RWPE1 (cell line): ENCODE data around the gene YTHDC2.

Experiments
- CTCF ChIA-PET: fragments of 350-600 bp; sonication (Branson Sonifier 250); formaldehyde crosslinking; extraction: SDS; loops from one replicate; lab custom pipeline; 2021; lab: Yijun Ruan, JAX
- POLR2A ChIA-PET: fragments of 400-600 bp; formaldehyde crosslinking; extraction: SDS; loops from one replicate; lab custom pipeline; 2020; ENCODE audit warnings: antibody characterized with exemption; ENCODE audit not compliant: low non-redundant PET; lab: Yijun Ruan, JAX
- DNase-seq: peaks from one replicate; pipeline ENCODE4 v3.0.0; 2012; ENCODE audit warnings: low spot score
- H3K27ac ChIP-seq: fragments of 450-650 bp; 2 replicates; pipeline ENCODE4 v1.5.1; 2017
- TF ChIP-seq, protein P1 (sequence below): fragments of 450-650 bp; conservative IDR thresholded peaks from 2 replicates; pipeline ENCODE4 v1.5.1; 2017; ENCODE audit warnings: low read depth, mild to moderate bottlenecking

YTHDC2 gene

GRCh38 chr5:113538313-113538712, 24.8 kb downstream of the YTHDC2 start:
- CTCF ChIA-PET: interaction anchor here (0.6 to 0.7 kb wide), 2 partner anchors 33 to 656 kb away, joined by 4 to 6 read pairs; no protein-coding TSS in a partner anchor
- no peak for DNase-seq

GRCh38 chr5:113546703-113547183, 33.2 kb downstream of the YTHDC2 start:
- ChIA-PET POLR2A (no interaction called here), CTCF (no interaction called here)
- TF ChIP-seq, protein P1, sequence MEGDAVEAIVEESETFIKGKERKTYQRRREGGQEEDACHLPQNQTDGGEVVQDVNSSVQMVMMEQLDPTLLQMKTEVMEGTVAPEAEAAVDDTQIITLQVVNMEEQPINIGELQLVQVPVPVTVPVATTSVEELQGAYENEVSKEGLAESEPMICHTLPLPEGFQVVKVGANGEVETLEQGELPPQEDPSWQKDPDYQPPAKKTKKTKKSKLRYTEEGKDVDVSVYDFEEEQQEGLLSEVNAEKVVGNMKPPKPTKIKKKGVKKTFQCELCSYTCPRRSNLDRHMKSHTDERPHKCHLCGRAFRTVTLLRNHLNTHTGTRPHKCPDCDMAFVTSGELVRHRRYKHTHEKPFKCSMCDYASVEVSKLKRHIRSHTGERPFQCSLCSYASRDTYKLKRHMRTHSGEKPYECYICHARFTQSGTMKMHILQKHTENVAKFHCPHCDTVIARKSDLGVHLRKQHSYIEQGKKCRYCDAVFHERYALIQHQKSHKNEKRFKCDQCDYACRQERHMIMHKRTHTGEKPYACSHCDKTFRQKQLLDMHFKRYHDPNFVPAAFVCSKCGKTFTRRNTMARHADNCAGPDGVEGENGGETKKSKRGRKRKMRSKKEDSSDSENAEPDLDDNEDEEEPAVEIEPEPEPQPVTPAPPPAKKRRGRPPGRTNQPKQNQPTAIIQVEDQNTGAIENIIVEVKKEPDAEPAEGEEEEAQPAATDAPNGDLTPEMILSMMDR: no peak
- no peak overlapping the region for H3K27ac ChIP-seq
- peak; percentile 47 for DNase-seq

More at GRCh38 chr5:113538313-113538712, 24.8 kb downstream of the YTHDC2 start:
- TF ChIP-seq, protein P1: no peak
- POLR2A ChIA-PET: no interaction called here
- no peak overlapping the region for H3K27ac ChIP-seq

- H3K27ac ChIP-seq: no peak overlapping the region
- CTCF ChIA-PET: interaction anchor here (0.6 kb wide), 1 partner anchor 47 kb away, joined by 7 read pairs; no protein-coding TSS in a partner anchor
- POLR2A ChIA-PET: no interaction called here
- DNase-seq: no peak
- TF ChIP-seq, protein P1: no peak
Observed at GRCh38 chr5:113548396-113548795, 34.9 kb downstream of the YTHDC2 start.

DNA sequence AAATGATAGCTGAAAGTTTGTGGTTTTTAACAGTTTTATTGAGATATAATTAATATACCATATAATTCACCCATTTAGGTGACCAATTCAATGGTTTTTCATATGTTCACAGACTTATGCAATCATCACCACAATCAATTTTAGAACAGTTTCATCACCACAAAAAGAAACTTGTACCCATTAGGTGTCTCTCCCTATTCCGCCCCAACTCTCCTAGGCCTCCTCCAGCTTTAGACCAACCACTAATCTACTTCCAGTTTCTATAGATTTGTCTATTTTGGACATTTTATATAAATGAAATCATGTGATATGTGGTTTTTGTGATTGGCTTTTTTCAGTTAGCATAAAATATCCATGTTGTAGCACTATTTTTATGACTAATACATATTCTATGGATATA, 38.6 kb downstream of the YTHDC2 start:
- POLR2A ChIA-PET: no interaction called here
- DNase-seq: no peak
- CTCF ChIA-PET: no interaction called here
- TF ChIP-seq, protein P1: no peak
- no peak overlapping the region for H3K27ac ChIP-seq

DNA sequence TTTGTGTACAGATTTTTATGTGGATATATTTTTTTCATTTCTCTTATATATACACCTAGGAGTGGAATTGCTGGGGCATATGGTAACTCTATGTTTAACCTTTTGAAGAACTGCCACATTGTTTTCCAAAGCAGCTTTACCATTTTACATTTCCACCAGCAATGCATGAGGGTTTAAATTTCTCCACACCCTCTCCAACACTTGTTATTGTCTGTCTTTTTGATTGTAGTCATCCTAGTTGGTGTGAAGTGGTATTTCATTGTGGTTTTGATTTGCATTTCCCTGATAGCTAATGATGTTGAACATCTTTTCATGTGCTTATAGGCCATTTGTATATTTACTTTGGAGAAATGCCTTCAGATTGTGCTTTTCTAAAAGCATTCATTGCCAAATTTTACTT, 39.1 kb downstream of the YTHDC2 start:
- TF ChIP-seq, protein P1: no peak
- H3K27ac ChIP-seq: no peak overlapping the region
- ChIA-PET CTCF (interaction anchor here (0.7 kb wide), 1 partner anchor 555 kb away, joined by 4 read pairs; no protein-coding TSS in a partner anchor), POLR2A (no interaction called here)
- DNase-seq: no peak

DNA sequence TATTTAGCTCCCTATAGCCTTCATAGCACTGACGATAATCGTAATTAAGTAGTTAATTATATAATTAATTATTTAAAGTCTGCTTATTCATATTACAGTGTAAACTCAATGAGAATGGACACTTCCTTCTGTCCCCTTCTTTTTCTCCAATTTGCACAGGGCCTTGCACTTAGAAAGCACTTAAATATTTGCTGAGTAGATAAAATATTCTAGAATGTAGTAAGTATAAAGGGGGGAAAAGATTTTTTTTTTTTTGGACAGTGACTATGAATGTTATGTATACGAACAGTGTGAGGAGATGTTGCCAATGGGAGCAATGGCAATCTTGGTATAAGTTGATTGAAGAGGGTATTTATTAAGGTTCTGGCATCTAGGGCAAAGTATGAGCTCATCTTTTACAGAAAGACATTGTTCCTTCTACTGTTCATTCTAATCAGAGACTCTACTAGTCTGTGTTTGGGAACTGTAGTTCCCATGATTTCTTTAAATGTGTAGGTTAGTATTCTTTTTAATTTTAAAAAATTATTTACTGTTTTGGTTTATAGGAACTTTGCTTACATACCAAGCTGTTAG, 49.4 kb downstream of the YTHDC2 start:
- CTCF ChIA-PET: interaction anchor here (0.6 to 0.7 kb wide), 4 partner anchors 8 to 1992 kb away, joined by 3 to 8 read pairs (median 4); no protein-coding TSS in a partner anchor
- POLR2A ChIA-PET: no interaction called here
- no peak for DNase-seq
- TF ChIP-seq, protein P1: no peak
- no peak overlapping the region for H3K27ac ChIP-seq
